Measurements from ENCODE around the gene PNPLA3.

The PNPLA3 gene, protein sequence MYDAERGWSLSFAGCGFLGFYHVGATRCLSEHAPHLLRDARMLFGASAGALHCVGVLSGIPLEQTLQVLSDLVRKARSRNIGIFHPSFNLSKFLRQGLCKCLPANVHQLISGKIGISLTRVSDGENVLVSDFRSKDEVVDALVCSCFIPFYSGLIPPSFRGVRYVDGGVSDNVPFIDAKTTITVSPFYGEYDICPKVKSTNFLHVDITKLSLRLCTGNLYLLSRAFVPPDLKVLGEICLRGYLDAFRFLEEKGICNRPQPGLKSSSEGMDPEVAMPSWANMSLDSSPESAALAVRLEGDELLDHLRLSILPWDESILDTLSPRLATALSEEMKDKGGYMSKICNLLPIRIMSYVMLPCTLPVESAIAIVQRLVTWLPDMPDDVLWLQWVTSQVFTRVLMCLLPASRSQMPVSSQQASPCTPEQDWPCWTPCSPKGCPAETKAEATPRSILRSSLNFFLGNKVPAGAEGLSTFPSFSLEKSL

DNA sequence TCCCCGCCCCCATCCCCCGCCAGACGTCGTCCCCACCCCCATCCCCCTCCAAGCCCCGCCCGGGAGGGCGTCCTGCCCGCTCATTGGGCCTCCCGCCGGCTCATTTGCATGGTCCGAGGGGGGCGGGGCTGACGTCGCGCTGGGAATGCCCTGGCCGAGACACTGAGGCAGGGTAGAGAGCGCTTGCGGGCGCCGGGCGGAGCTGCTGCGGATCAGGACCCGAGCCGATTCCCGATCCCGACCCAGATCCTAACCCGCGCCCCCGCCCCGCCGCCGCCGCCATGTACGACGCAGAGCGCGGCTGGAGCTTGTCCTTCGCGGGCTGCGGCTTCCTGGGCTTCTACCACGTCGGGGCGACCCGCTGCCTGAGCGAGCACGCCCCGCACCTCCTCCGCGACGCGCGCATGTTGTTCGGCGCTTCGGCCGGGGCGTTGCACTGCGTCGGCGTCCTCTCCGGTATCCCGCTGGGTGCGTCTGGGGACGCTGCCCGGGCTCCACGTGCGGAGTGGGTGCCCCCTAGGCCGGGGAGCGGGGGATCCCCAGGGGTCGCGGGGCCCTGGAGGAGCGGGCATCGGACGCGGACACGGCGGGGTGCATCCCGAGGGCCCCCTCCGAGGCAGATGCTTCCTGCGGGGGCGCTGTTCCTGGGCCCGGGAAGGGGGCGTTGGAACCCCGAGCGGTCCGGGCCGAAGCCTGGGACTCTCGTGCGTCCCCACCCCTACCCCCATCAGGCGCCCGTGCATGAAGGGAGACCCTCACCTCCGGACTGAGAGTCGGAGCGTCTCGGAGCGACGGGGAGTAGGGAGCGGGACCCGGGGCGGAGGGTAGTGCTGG lies at the start of gene PNPLA3:
PNPLA3 (plus strand) TSS at position 175 of the 834 bp plus-strand sequence; CDS start at position 282, 107 bp downstream.
- peak; percentile 54 for DNase-seq

DNA sequence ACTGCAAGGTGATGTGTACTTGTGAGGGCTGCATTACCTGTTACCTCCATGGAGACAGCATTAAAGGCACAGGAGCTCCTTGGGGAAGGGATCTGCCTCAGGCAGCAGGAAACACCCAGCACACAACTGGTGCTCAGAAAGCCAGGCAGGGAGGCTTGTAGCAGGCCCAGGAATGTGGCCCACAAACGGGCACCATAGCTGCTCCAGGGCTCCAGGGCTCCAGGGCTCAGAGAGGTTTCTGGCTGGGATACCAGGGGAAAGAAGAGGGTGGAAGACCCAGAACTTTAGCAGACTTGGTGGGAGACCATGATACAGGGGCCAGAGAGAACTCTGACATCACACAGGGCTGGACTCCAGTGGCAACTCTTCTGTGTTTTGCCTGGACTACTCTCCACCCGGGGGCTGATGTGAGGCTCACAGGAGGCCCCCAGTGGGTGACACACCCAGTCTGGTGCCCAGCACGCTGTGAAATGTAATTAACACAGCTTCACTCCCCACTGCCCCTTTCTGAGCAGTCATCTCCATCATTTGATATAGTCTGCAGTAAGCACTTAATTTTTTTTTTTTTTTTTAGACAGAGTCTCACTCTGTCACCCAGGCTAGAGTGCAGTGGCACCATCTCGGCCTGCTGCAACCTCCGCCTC lies 46.6 kb upstream of the PNPLA3 start:
- DNase-seq, result no peak

- DNase-seq, result no peak
Measured at GRCh38 chr22:43878079-43878795, 45.4 kb upstream of the PNPLA3 start.

DNA sequence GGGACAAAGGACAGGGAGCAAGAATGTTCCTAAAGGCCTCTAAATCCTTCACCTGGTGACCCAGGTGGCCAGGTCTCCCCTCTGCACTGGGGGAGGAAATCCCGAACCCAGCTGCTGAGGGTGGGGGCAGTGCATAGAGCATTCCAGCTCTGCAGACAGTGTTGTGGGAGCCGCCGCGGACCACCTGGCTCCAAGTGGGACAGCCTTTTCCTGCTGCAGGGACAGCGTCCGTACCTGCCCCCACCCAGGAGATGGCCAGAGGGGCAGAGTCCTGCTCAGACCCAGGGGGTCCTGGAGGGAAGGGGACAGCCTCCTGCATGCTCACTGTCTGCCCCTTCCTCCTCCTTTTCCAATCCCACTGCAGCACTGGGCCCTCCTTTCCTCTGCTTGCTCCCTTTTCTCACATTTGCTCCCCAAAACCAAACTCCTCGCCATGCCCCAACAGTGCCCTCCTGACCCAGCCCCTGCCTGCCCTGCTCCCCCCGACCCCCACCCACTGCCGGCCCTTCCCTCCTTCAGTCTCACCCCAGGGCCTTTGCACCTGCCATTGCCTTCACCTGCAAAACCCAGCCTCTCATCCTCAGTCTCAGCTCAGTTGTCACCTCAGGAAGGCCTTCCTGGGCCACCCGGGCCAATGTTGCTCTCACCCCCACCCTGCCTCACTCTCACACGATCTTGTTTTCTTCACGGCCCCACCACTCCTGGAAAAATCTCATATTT lies 44.6 kb upstream of the PNPLA3 start:
- no peak for DNase-seq

DNA sequence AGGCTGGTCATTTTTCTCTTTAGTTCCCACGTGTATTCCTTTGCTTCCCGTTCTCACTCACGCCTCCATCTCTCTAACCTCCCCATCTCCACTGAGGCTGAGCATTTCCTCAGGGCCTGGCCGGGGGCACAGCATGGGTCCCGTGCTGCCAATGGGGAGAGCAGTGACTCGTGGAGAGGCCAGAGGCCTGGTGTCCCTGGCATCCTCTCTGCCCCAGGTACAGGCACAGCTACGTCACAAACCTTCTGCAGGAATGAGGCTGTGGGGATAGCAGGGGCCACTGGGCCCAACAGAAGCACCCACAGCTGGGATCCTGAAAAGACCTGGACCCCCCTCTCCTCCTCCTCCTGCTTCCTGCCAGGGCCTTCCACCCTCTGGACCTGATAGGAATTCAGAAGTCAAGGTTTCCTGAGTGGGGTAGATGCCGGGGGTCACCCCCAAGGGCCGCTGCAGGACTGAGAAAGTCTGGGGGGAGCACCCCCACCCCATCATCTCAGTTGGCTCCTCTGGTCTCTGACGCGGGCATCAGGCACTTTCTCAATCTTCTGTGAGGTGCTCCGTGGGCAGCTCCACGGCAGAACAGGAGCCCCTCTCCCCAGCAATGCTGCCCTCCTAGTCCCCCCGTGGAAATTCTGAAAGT lies 43.6 kb upstream of the PNPLA3 start:
- no peak for DNase-seq

DNA sequence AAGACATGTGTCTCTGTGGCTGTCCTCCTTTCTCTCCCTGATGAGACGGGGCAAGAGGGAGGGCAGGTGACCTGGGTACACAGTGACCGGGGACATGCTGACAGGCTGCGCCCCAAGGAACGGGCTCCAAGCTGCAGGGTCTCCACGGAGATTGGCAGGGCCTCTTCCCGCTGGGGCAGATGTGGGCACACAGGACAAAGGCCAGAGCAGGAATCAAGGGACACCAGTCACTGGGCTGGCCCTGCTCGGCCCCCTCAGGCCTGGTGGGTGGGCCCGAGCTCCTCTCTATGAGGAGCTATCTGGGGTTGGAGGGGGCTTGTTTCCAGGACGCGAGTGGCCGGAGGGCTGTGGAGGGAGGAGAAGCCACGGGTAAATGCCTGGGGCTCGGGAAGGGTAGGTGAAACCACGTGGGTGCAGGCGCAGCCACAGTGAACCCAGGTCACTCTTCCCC lies 43.0 kb upstream of the PNPLA3 start:
- DNase-seq, result no peak

- no peak for DNase-seq
Measured at GRCh38 chr22:43881091-43882061, 42.2 kb upstream of the PNPLA3 start.

DNA sequence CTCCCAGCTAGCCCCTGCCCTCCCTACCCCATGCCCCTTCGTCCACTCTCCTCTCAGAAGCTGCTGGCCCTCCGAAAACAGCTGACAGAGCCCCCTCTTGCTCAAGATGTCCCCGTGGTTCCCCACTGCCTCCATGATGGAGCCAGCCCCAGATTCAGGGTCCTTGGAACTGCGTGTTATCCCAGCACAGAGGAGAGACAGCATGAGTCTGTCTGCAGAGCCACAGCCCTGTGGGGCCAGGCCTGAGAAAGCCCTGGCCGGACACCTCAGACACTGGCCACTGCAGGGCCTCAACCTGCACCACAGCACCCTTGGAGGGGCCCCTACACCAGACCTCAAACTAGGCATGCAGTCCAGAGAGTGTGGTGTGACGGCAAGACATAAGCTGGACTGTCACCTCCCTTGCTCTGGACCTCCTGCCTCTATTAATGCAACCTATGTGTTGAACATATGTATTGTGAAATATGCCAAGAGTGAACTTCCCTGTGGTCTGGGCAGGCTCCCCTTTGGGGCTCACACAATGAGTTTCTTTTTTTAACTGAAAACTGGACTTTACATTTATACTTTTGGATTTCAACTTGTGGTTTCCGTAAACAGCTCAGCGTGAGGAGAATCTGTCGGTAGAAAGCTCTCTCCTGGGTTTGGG lies 41.4 kb upstream of the PNPLA3 start:
- DNase-seq, result no peak

DNA sequence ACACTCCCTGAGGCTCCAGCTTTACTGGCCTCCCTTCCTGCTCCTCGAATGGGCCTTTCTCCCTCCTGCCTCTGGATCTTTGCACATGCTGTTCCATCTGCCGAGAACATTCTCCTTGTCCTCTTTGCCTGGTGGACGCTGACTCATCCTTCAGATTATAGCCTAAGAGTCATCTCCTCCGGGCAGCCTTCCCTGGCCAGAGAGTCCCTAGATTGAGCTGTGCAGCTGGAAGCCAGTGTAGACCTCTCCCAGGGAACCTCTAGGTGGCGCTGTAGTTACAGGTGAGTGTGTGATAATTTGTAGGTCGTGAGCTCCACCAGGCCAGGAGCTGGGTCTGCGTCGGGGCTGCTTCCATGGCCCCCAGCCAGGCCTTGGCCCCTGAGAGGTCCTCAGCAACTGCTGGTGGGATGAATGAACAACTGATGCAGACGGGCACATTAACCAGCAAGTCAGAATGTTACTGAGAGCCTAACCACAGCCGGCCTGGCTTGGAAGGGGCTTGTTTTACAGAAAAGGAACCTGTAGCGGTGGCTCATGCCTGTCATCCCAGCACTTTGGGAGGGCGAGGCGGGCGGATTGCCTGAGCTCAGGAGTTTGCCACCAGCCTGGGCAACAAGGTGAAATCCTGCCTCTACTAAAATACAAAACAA lies 40.5 kb upstream of the PNPLA3 start:
- DNase-seq, result peak; percentile 12

GRCh38 chr22:43883719-43884415 lies 39.7 kb upstream of the PNPLA3 start:
- DNase-seq, result no peak

GRCh38 chr22:43884600-43885318 lies 38.8 kb upstream of the PNPLA3 start:
- no peak for DNase-seq

DNA sequence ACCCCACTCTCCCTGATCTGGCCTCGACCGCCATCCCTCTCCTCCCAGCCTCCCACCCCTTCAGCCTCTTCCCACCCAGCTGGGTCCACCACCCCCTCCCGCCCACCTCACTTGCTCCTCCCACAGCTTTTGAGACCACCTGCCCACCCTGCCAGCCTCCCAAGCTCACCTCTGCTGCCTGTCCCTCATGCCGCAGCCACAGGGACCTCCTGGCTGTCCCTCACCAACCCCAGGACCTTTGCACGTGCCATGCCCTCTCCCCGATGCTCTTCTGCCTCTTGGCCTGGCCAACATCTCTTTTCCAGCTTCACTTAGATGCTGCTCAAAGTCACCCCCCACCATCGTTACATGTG lies 38.3 kb upstream of the PNPLA3 start:
- no peak for DNase-seq

GRCh38 chr22:43885786-43886185 lies 37.8 kb upstream of the PNPLA3 start:
- DNase-seq, result no peak

DNA sequence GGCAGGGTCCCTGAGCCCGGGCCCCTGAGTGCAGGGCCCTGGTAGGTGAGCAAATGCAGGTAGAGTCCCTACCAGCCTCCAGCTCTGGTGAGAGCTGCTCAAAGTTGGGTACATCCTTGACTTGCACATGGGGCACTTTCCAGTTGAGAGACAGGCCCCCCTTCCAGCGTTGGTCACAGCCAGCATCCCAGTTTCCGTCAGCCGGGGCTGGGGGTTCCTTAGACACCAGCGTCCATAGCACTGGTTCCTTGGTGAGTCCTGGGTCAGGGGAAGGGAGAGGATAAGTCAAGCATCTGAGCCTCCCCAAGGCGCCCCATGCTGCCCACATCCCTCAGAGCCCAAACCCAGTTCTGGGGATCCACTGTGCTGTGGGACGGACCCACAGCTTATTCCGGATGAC lies 37.4 kb upstream of the PNPLA3 start:
- no peak for DNase-seq

GRCh38 chr22:43887391-43887790 lies 36.2 kb upstream of the PNPLA3 start:
- DNase-seq, result no peak

DNA sequence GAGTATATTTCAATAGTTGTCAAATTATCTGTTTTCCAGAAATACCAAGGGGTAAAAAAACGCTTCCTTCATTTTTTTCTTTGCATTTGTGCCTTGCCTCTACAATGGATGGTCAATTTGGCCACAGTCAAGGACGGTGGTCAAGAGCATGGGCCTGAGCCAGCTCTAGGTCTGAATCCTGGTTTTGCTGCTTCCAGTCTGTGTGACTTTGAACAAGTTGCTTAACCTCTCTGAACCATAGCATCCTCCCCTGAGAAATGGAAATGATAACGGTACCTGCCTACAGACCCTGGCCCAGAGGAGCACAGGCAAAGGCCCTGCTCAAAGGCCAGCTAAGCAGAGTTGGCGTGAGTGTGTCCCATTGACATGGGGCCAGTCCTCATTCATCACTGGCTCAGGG lies 34.9 kb upstream of the PNPLA3 start:
- no peak for DNase-seq

- no peak for DNase-seq
Measured at GRCh38 chr22:43889201-43889859, 34.3 kb upstream of the PNPLA3 start.

Data from activated effector memory CD4-positive, alpha-beta T cell treated with Interleukin-2 at 50 U/mL for 16 hours (primary cell).